B cell (primary cell): ENCODE results near the gene HSD11B1. TPM values are rescaled to one million over a fixed set of nuclear protein-coding genes. Genes with fewer than 3 reads are reported as not detected.

ENCODE experiments used
- ATAC-seq: fragments of 200-7000 bp; cut with Tn5 transposase; one replicate; pipeline ENCODE4 v1.10.0; 2021; ENCODE audit warnings: low read depth, mild to moderate bottlenecking, moderate number of reproducible peaks, moderate library complexity
- CTCF ChIA-PET: fragments of 350-600 bp; sonication (Branson Sonifier 250); formaldehyde crosslinking; loops from one replicate; lab custom pipeline; 2021; ENCODE audit warnings: antibody characterized with exemption, inconsistent platforms; lab: Charles Lee
- POLR2A ChIA-PET: fragments of 350-600 bp; sonication (Branson Sonifier 250); formaldehyde crosslinking; loops from one replicate; lab custom pipeline; 2021; ENCODE audit warnings: antibody characterized with exemption; lab: Charles Lee
- DNase-seq: peaks from one replicate; pipeline ENCODE4 v3.0.0; 2013
- H2AFZ ChIP-seq: 2 replicates; pipeline ENCODE4 v1.6.1; 2012; ENCODE audit warnings: mild to moderate bottlenecking, low read depth, low read length; ENCODE audit not compliant: insufficient read depth, poor library complexity, severe bottlenecking
- H3K27ac ChIP-seq, 2 donors: 1 replicate in 1 of 2; 2 replicates in 1 of 2; pipeline ENCODE4 v1.5.1; 2012 to 2013; ENCODE audit warnings: low read length in 2 of 2, mild to moderate bottlenecking in 2 of 2, moderate library complexity in 1 of 2
- H3K27me3 ChIP-seq, 4 experiments: fragments of 200-600 bp in 1 of 4; sonication (generic) in 1 of 4; replicated peaks in 1 of 4; 1 replicate in 2 of 4; 2 replicates in 2 of 4; pipeline versions ENCODE4 v1.6.1 to v1.7.0; 2013 to 2016; ENCODE audit warnings: low read length in 3 of 4, mild to moderate bottlenecking in 2 of 4, mixed read lengths in 1 of 4, moderate library complexity in 1 of 4; ENCODE audit not compliant: insufficient read depth in 4 of 4, control insufficient read depth in 3 of 4; ENCODE audit errors: control extremely low read depth in 1 of 4
- H3K36me3 ChIP-seq, 2 experiments: replicated peaks in 1 of 2; 1 replicate in 1 of 2; 2 replicates in 1 of 2; pipeline versions ENCODE4 v1.6.1 to v1.7.1; 2013; ENCODE audit warnings: low read length in 1 of 2; ENCODE audit not compliant: insufficient read depth in 2 of 2, control insufficient read depth in 1 of 2; ENCODE audit errors: control extremely low read depth in 1 of 2, extremely low read depth in 1 of 2
- H3K4me1 ChIP-seq, 2 donors: fragments of 200-600 bp in 1 of 2; sonication (generic) in 1 of 2; 1 replicate in 1 of 2; 2 replicates in 1 of 2; pipeline versions ENCODE4 v1.5.1 to v1.6.1; 2013 to 2017; ENCODE audit warnings: low read length in 2 of 2; ENCODE audit not compliant: control insufficient read depth in 2 of 2, insufficient read depth in 2 of 2
- H3K4me2 ChIP-seq: replicated peaks from 2 replicates; pipeline ENCODE3; 2012; ENCODE audit warnings: mild to moderate bottlenecking, low read depth, low read length; ENCODE audit not compliant: poor library complexity, severe bottlenecking
- H3K4me3 ChIP-seq, 5 experiments: fragments of 200-600 bp in 1 of 5; sonication (generic) in 1 of 5; 1 replicate in 3 of 5; 2 replicates in 2 of 5; pipeline versions ENCODE4 v1.5.1 to v1.7.0; 2011 to 2016; ENCODE audit warnings: low read length in 4 of 5, mild to moderate bottlenecking in 4 of 5, low read depth in 2 of 5, control low read depth in 1 of 5, moderate library complexity in 1 of 5; ENCODE audit not compliant: insufficient read depth in 1 of 5; ENCODE audit errors: control extremely low read depth in 1 of 5, extremely low read depth in 1 of 5
- H3K79me2 ChIP-seq: fragments of 200-600 bp; sonication (generic); one replicate; pipeline ENCODE4 v1.6.0; 2016; ENCODE audit warnings: low read length; ENCODE audit not compliant: control insufficient read depth, insufficient read depth
- H3K9ac ChIP-seq: fragments of 200-600 bp; sonication (generic); 2 replicates; pipeline ENCODE4 v1.6.1; 2017; ENCODE audit warnings: mild to moderate bottlenecking, low read length, moderate library complexity
- H3K9me3 ChIP-seq, 3 donors: one replicate each; pipeline versions ENCODE4 v1.6.1 to v1.7.1; 2013; ENCODE audit warnings: low read length in 2 of 3; ENCODE audit not compliant: control insufficient read depth in 2 of 3, insufficient read depth in 1 of 3; ENCODE audit errors: control extremely low read depth in 1 of 3
- H4K20me1 ChIP-seq: 2 replicates; pipeline ENCODE4 v1.6.0; 2012; ENCODE audit warnings: mild to moderate bottlenecking, low read length; ENCODE audit not compliant: insufficient read depth, control insufficient read depth, poor library complexity, severe bottlenecking
- H3K27ac Mint-ChIP-seq: one replicate; pipeline ENCODE4 v1.8.0; 2021; ENCODE audit warnings: mixed read lengths
- H3K27me3 Mint-ChIP-seq: one replicate; pipeline ENCODE4 v1.8.0; 2021; ENCODE audit warnings: mixed read lengths
- H3K4me1 Mint-ChIP-seq: one replicate; pipeline ENCODE4 v1.8.0; 2021; ENCODE audit warnings: mixed read lengths
- H3K4me3 Mint-ChIP-seq: one replicate; pipeline ENCODE4 v1.8.0; 2021; ENCODE audit warnings: mixed read lengths
- H3K9me3 Mint-ChIP-seq: one replicate; pipeline ENCODE4 v1.8.0; 2022; ENCODE audit warnings: mixed read lengths; ENCODE audit not compliant: insufficient read depth
- CTCF ChIP-seq: fragments of 200-600 bp; IDR thresholded peaks from one replicate; pipeline ENCODE4 v1.8.0; 2022; ENCODE audit warnings: antibody characterized with exemption, mild to moderate bottlenecking
- EZH2 ChIP-seq: IDR thresholded peaks from 2 replicates; pipeline ENCODE4 v1.6.1; 2012; ENCODE audit warnings: borderline replicate concordance, low read depth, mild to moderate bottlenecking, moderate library complexity, low read length; ENCODE audit not compliant: insufficient read depth, poor library complexity, severe bottlenecking
- WGBS: methylation state at CpG from one replicate; pipeline ENCODE4 v1.1.5; 2013; ENCODE audit warnings: missing lambda C conversion rate; ENCODE audit not compliant: insufficient coverage; 5-methylcytosine and 5-hydroxymethylcytosine counted together
- intact Hi-C: fragments of 100-400 bp; cut with micrococcal nuclease; formaldehyde crosslinking; loops from one replicate; pipeline ENCODE4 v1.10.0; 2022
- polyA plus RNA-seq: library from polyadenylated mRNA; depleted of rRNA; stranded (reverse); fragments of >200 nt; gene quantifications from 2 replicates; pipeline ENCODE4 v1.2.3, GENCODE V29; 2012
- total RNA-seq, 2 donors: library from RNA; stranded (reverse); fragments of 120-200 nt in 1 of 2; gene quantifications; 1 replicate in 1 of 2; 2 replicates in 1 of 2; pipeline versions ENCODE4 v1.2.3 to v1.2.4, GENCODE V29; 2013 to 2022

Gene HSD11B1
- total and polyA plus RNA-seq, 2 donors (not counting 1 experiment from before 2014, with no cell fraction given) = not detected

GRCh38 chr1:209667708-209668107 lies 36.9 kb upstream of the HSD11B1 start:
- H3K9me3 ChIP-seq = no peaks in the 10 kb centered on the region
- no peak overlapping the region for H3K9ac ChIP-seq
- Mint-ChIP-seq H3K9me3 (no peaks in the 10 kb centered on the region), H3K27ac (no peak overlapping the region), H3K4me3 (no peak overlapping the region), H3K4me1 (peaks cover 2% of the 10 kb centered on the region), H3K27me3 (peaks cover 4% of the 10 kb centered on the region)
- no peaks in the 10 kb centered on the region for H4K20me1 ChIP-seq
- ATAC-seq = no peak
- intact Hi-C loops = no loop called here
- no peaks in the 10 kb centered on the region for H3K27me3 ChIP-seq
- CTCF ChIA-PET = no interaction called here
- TF ChIP-seq CTCF (no peak), EZH2 (no peak)
- H3K36me3 ChIP-seq = no peaks in the 10 kb centered on the region
- H3K4me2 ChIP-seq = no peak overlapping the region
- no peak overlapping the region for H3K4me3 ChIP-seq
- H2AFZ ChIP-seq = no peak overlapping the region
- DNase-seq = no peak
- 93% methylated on average over 4 of the region's 4 CpGs for WGBS
- no peaks in the 10 kb centered on the region for H3K79me2 ChIP-seq
- H3K27ac ChIP-seq = no peak overlapping the region
- POLR2A ChIA-PET = no interaction called here
- peaks cover under 1 to 1% of the 10 kb centered on the region in 2 donors for H3K4me1 ChIP-seq

GRCh38 chr1:209670441-209671082 lies 34.1 kb upstream of the HSD11B1 start:
- Histone ChIP-seq H3K4me3 (no peak overlapping the region), H2AFZ (no peak overlapping the region), H3K9ac (no peak overlapping the region), H3K9me3 (peaks cover 0 to 5% (median 0%) of the 10 kb centered on the region in 3 donors), H3K4me2 (no peak overlapping the region), H3K27me3 (peaks cover 0 to 11% (median 5%) of the 10 kb centered on the region in 4 experiments), H3K79me2 (no peaks in the 10 kb centered on the region), H3K36me3 (no peaks in the 10 kb centered on the region), H4K20me1 (no peaks in the 10 kb centered on the region), H3K4me1 (peaks cover 27 to 29% of the 10 kb centered on the region in 2 donors), H3K27ac (no peak overlapping the region)
- Mint-ChIP-seq H3K27ac (no peak overlapping the region), H3K9me3 (no peaks in the 10 kb centered on the region), H3K27me3 (peaks cover 11% of the 10 kb centered on the region), H3K4me1 (peaks cover 28% of the 10 kb centered on the region), H3K4me3 (no peak overlapping the region)
- no peak for TF ChIP-seq EZH2
- TF ChIP-seq CTCF = no peak
- intact Hi-C loops = loop anchor here (10.0 kb wide), 1 partner anchor 84 kb away; the partner anchor contains the start of gene TRAF3IP3
- DNase-seq (no peak), ATAC-seq (no peak)
- 100% methylated on average over 1 of the region's 1 CpG for WGBS
- CTCF ChIA-PET = no interaction called here
- POLR2A ChIA-PET = no interaction called here
